GM19328 (cell line): Measurements from ENCODE around the gene GALNTL6.

Experiments used
- ATAC-seq: cut with Tn5 transposase; IDR thresholded peaks from one replicate; pipeline ENCODE4 v1.9.1; 2021; ENCODE audit warnings: mild to moderate bottlenecking, moderate library complexity; ENCODE audit not compliant: unreplicated experiment

The GALNTL6 gene

GRCh38 chr4:172099376-172099775 lies 286.2 kb downstream of the GALNTL6 start:
- ATAC-seq = no peak

DNA sequence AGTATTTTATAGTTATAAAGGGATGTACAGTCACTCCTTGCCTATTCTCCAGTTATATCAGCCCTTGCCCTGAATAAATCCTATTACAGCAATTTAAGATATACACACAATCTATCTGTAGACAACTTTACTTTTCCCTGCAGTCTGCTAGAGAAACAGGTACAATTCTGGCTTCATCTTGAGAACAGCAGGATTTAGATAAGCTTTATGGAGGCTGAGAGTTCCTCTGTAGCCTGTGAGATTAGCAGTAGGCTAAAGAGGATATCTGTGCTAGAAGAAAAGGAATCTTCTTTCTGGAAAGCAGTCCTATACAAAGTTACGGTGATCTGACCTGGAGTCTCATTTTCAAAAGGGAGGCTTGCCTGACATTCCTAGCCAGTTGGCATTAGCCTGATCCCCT lies 290.3 kb downstream of the GALNTL6 start:
- no peak for ATAC-seq

DNA sequence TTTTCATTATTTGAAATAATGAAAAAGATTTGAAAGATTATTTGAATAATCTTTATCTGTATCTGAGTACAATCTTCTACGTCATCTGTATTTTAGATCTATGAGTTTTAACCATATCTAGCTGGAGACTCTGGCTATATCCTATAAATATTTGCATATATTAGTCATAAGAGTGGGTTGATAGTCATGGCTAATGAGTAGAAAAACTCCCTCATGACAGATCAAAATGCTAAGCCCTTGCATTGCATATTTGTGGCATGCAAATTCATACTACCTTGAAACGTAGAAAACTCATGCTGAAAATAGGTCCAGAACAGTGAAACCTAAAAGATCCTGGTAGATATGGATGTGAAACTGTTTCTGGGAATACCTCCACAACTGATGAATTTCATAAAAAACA lies 291.3 kb downstream of the GALNTL6 start:
- no peak for ATAC-seq

GRCh38 chr4:172105918-172106317 lies 292.7 kb downstream of the GALNTL6 start:
- no peak for ATAC-seq

DNA sequence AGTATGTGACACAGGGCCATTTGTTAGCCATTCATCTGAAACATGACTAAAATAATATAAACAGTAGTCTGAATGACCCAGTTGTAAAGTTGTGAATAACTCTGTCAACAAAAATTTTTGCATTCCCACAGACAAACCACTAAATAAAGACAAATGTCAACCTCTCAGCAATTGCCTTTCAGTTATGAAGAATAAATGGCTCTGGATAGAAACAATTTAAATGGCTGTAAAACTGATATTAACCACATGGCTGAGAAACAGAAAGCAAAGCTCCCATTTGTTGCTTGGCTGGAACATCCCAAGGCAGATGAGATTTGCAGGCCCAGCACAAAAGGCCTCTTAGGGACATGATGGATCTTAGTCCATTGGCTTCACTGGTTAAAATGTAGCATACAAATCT lies 296.3 kb downstream of the GALNTL6 start:
- ATAC-seq = no peak

DNA sequence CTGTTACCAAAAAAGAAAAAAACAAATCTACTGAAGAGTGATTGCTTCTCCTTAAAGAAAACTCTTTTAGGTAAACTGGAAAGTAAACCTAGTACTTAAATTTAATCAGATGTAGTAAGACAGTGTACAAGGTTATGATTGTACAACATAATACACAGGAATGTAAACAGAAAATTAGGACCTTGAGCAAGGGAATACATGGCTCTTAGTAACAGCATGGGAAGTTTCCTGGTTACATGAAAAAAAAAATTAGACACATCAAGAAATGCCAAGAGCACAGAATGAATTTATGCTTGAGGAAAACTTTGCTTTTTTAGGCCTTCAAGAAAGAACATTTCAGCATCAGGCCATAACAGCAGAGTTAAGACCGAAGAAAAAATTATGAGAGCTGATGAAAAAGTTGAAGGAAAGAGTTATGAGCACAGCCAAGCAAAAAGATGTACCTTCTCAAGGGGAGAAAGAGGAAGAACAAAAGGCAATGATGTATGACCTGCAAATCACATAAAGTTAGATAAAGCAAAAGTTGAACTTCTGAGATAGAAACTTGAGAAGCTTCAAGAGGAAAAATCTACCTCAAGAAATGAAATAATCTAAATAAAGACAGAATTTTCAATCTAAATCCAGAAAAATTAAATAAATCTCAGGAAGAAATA lies 311.6 kb downstream of the GALNTL6 start:
- ATAC-seq = no peak

DNA sequence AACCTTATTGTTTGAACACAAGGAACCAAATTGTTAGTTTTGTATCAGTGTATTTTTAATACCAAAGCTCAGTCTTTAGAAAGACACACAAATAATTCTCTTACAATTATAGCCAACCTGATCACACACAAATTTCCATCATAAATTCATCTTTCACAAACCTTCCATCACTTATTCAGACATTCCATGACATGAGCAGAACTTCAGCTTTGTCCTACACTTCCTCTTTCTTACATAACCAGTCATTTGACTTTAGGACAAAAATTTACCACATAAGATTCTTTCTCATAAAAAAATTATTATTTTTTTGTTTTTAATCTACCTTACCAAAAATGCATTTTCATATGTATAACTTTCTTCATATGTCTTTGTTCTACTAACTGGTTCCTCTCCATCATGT lies 312.2 kb downstream of the GALNTL6 start:
- ATAC-seq = no peak

- no peak for ATAC-seq
These were observed 314.0 kb downstream of the GALNTL6 start for GRCh38 chr4:172127168-172127567.

- ATAC-seq = no peak
These were observed 316.4 kb downstream of the GALNTL6 start for GRCh38 chr4:172129593-172129992.

DNA sequence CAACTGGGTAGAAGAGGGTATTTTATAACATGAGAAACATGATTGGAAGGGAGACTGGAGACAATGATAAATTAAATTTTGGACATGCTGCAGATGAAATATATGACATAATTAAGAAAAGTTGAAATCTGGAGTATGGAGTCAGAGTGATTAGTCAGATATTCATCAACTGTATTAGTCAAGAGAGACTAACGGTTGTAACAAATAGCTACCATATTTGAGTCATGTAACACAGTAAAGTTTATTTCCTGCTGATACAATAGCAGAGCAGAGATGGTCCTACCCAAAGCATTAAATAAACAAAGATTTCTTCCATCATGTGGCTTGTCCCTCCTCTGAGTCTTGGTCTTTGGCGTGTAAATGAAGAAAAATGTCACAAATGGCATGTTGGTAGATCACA lies 321.3 kb downstream of the GALNTL6 start:
- no peak for ATAC-seq

DNA sequence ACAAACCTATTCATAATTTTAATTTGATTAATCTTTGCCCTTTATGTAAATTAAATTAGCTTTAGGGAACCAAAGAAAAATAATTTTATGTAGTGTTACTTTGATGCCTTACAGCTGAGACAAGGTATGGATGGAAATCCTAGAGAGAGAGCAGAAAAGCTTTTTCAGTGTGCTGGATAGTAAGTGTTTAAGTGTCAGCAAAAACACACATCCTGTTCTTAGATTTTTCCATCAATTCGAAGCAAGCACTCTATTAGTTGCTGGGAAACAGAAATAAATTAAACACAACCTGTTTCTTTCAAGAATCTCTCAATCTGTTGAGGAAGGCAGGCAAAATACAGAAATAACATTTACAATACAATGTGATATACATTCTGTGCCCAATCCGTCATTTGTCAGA lies 327.8 kb downstream of the GALNTL6 start:
- ATAC-seq = no peak

DNA sequence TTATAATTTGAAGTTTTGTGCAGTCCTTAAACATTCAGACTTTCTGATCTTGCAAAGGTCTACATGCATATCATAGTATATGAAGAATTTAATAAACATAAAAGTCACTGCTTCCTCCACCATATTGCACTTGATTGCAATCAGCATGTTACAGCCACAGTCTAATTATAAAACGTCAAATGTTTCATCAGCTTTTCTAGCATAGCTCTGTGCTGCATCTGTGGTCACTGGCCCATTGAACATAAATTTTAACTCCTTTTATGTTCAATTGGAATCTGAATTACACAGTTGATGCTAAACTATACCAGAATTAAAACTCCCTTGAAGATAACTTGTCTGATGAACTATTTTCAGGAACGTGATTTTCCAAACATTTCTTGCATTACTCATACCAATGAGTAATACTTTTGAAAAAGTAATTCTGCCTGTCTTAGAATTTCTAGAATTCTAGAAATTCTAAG lies 329.1 kb downstream of the GALNTL6 start:
- ATAC-seq = no peak

- no peak for ATAC-seq
These were observed 330.6 kb downstream of the GALNTL6 start for GRCh38 chr4:172143605-172144314.

DNA sequence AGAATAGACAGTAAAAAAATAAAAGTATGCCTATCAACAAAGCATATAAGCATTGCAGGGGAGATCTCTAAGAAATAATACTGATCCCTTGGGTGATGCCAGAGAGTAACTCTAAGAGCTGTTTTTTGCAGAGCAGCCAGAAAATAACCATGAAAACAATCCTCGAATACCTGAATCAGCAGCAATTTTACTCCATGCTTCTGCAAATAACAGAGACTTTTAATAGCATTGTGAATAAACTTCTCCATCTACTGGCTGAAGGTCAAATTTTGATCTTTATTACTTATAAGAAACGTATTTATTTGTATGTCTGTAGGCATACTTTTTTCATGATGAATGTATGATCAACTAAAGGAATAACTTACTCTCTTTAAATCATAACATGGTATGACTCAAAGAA lies 334.5 kb downstream of the GALNTL6 start:
- ATAC-seq = no peak

DNA sequence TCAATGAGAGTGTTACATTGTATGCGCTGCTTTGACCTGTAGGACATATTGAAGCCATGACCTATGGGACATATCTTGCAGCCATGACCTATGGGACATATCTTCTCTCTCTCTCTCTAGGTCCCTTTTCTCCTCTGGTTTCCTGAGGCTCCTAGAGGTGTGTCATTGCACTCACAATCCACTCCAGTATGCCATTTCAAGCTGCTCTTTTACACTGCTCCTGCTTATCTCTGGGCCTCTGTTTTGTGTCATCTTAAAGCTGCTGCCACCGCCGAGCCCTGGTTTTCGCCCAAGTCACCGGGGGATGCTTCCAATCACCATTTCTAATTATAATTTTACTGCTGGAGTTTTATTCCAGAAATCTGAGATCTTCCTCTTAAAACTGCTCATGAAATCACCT lies 336.1 kb downstream of the GALNTL6 start:
- no peak for ATAC-seq

- no peak for ATAC-seq
These were observed 339.1 kb downstream of the GALNTL6 start for GRCh38 chr4:172152284-172152683.

GRCh38 chr4:172153719-172154118 lies 340.5 kb downstream of the GALNTL6 start:
- ATAC-seq = no peak

DNA sequence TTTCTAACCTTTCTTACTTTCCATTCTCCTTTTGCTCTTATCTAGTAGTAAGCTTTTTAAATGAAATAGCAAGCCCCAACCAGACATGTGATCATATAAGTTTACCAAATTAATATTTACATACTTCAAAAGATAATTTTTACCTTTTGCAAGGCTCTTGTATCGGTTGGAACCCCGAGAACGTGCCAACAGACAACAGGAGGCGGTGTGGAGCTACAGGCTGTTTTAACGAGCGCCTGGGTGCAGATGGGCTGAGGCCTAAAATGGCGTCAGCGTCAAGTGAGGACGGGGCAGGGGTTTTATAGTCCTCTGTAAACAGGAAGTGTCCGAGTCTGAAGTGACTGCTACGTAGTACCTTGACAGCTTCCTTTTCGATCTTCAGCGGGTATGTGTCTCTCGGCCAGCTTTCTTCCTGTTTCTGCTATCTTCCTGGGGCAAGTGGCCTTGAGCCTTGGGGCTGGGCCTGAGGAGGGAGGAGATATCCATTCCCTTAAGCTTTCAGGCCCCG lies 342.7 kb downstream of the GALNTL6 start:
- ATAC-seq = no peak

DNA sequence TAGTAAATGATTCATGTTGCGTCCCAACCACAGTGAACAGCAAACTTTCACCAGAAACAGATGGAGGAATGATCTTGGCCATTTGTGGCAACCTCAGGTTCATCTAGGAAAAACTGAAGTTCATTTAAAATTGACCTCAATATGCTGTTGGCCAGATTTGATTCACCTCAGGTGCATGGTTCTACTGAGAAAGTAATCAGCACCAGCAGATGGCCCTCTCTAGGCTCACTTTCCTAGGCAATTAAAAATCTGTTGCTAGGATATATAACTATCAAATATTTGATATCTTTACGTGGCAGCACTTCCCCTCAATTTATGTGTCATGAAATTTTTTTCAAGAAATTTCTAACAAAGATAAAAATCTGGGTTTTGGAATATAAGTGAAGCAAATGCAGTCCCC lies 344.7 kb downstream of the GALNTL6 start:
- ATAC-seq = no peak

GRCh38 chr4:172163215-172163614 lies 350.0 kb downstream of the GALNTL6 start:
- ATAC-seq = no peak

- ATAC-seq = no peak
These were observed 355.7 kb downstream of the GALNTL6 start for GRCh38 chr4:172168888-172169287.

DNA sequence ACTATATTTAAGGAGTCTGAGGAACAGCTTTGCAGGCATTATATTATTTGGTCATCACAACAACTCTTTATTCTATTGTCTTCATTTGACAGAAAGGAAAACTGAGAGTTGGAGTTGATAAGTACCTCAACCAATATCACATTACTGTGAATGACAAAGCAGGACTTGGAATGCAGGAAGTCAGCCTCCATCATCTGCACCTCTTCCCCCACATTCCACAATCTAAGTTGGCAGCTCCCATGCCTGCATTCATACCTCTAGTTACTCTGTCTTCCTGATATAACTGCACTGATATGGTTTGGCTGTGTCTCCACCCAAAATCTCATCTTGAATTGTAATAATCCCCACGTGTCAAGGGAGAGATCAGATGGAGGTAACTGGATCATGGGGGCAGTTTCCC lies 356.7 kb downstream of the GALNTL6 start:
- ATAC-seq = no peak
